HEK293 (cell line): ENCODE measurements around the gene LMO1.

Source experiments
- CTCF ChIA-PET: fragments of 350-600 bp; formaldehyde crosslinking; extraction: SDS; loops from one replicate; lab custom pipeline; 2021; ENCODE audit warnings: antibody characterized with exemption; lab: Yijun Ruan, JAX
- POLR2A ChIA-PET: fragments of 300-600 bp; formaldehyde crosslinking; extraction: SDS; loops from one replicate; lab custom pipeline; 2020; ENCODE audit warnings: antibody characterized with exemption, inconsistent platforms; lab: Yijun Ruan, JAX
- H3K27ac ChIP-seq: fragments of 200-500 bp; sonication (Bioruptor generic); 2 replicates; pipeline ENCODE4 v1.5.1; 2014; ENCODE audit warnings: low read depth, low read length, control low read depth, inconsistent platforms; ENCODE audit errors: extremely low read depth
- H3K36me3 ChIP-seq, 2 experiments: fragments of 200-500 bp in 1 of 2; sonication (Bioruptor generic) in 1 of 2; 1 replicate in 1 of 2; 2 replicates in 1 of 2; pipeline ENCODE4 v1.5.1; 2014 to 2017; ENCODE audit warnings: inconsistent platforms in 2 of 2, low read length in 2 of 2; ENCODE audit not compliant: control insufficient read depth in 2 of 2, insufficient read depth in 1 of 2
- H3K4me1 ChIP-seq: fragments of 200-500 bp; sonication (Bioruptor generic); 2 replicates; pipeline ENCODE4 v1.5.1; 2014; ENCODE audit warnings: mild to moderate bottlenecking, low read length, inconsistent platforms; ENCODE audit not compliant: control insufficient read depth, insufficient read depth
- H3K4me3 ChIP-seq: 2 replicates; pipeline ENCODE4 v1.5.1; 2011; ENCODE audit warnings: low read depth, mild to moderate bottlenecking, control low read depth, low read length, moderate library complexity
- H3K9me3 ChIP-seq: fragments of 200-500 bp; sonication (Bioruptor generic); 2 replicates; pipeline ENCODE4 v1.5.1; 2014; ENCODE audit warnings: low read depth, low read length, inconsistent platforms; ENCODE audit not compliant: control insufficient read depth, insufficient read depth
- BCL6B ChIP-seq: fragments of 450-650 bp; formaldehyde crosslinking; IDR thresholded peaks from 2 replicates; pipeline ENCODE4 v1.5.1; 2017; ENCODE audit warnings: missing biosample characterization, missing genetic modification characterization
- GLI4 ChIP-seq: fragments of 450-650 bp; formaldehyde crosslinking; IDR thresholded peaks from 2 replicates; pipeline ENCODE4 v1.5.1; 2016; ENCODE audit warnings: missing biosample characterization, missing genetic modification characterization
- MYNN ChIP-seq: fragments of 450-650 bp; formaldehyde crosslinking; IDR thresholded peaks from 2 replicates; pipeline ENCODE4 v1.5.1; 2016; ENCODE audit warnings: missing biosample characterization, missing genetic modification characterization, borderline replicate concordance
- SETDB1 ChIP-seq: IDR thresholded peaks from one replicate; pipeline ENCODE4 v1.6.1; 2017; ENCODE audit warnings: mild to moderate bottlenecking, low read length, moderate library complexity, mixed read lengths; ENCODE audit not compliant: insufficient read length
- WT1 ChIP-seq: fragments of 450-650 bp; formaldehyde crosslinking; IDR thresholded peaks from 2 replicates; pipeline ENCODE4 v1.5.1; 2016; ENCODE audit warnings: missing biosample characterization, missing genetic modification characterization
- ZNF157 ChIP-seq: fragments of 450-650 bp; formaldehyde crosslinking; IDR thresholded peaks from 2 replicates; pipeline ENCODE4 v1.5.1; 2016; ENCODE audit warnings: missing biosample characterization, missing genetic modification characterization
- ZNF221 ChIP-seq: fragments of 450-650 bp; formaldehyde crosslinking; IDR thresholded peaks from 2 replicates; pipeline ENCODE4 v1.5.1; 2017; ENCODE audit warnings: missing biosample characterization, missing genetic modification characterization, borderline replicate concordance
- ZNF302 ChIP-seq: fragments of 450-650 bp; formaldehyde crosslinking; IDR thresholded peaks from 2 replicates; pipeline ENCODE4 v1.5.1; 2016; ENCODE audit warnings: missing biosample characterization, missing genetic modification characterization, low read depth
- ZNF37A ChIP-seq: fragments of 450-650 bp; IDR thresholded peaks from 2 replicates; pipeline ENCODE4 v1.5.1; 2018; ENCODE audit warnings: missing biosample characterization, missing genetic modification characterization
- ZNF548 ChIP-seq: fragments of 450-650 bp; formaldehyde crosslinking; IDR thresholded peaks from 2 replicates; pipeline ENCODE4 v1.5.1; 2016; ENCODE audit warnings: missing biosample characterization, missing genetic modification characterization
- ZNF585B ChIP-seq: fragments of 450-650 bp; formaldehyde crosslinking; IDR thresholded peaks from 2 replicates; pipeline ENCODE4 v1.5.1; 2016; ENCODE audit warnings: missing biosample characterization, missing genetic modification characterization
- ZNF677 ChIP-seq: fragments of 450-650 bp; IDR thresholded peaks from 2 replicates; pipeline ENCODE4 v1.5.0; 2018; ENCODE audit warnings: missing biosample characterization, mild to moderate bottlenecking, missing genetic modification characterization, moderate library complexity
- ZNF776 ChIP-seq: fragments of 450-650 bp; formaldehyde crosslinking; IDR thresholded peaks from 2 replicates; pipeline ENCODE4 v1.5.0; 2017; ENCODE audit warnings: missing biosample characterization, missing genetic modification characterization, borderline replicate concordance
- ZNF830 ChIP-seq: fragments of 450-650 bp; IDR thresholded peaks from 2 replicates; pipeline ENCODE4 v1.5.0; 2018; ENCODE audit warnings: missing biosample characterization, missing genetic modification characterization, low read depth, mild to moderate bottlenecking, moderate library complexity
- ZNF843 ChIP-seq: fragments of 450-650 bp; formaldehyde crosslinking; IDR thresholded peaks from 2 replicates; pipeline ENCODE4 v1.5.1; 2016; ENCODE audit warnings: missing biosample characterization, missing genetic modification characterization
- ZSCAN16 ChIP-seq: fragments of 450-650 bp; formaldehyde crosslinking; IDR thresholded peaks from 2 replicates; pipeline ENCODE4 v1.5.1; 2016; ENCODE audit warnings: missing biosample characterization, missing genetic modification characterization
- ZSCAN30 ChIP-seq: fragments of 450-650 bp; IDR thresholded peaks from 2 replicates; pipeline ENCODE4 v1.5.1; 2018; ENCODE audit warnings: missing biosample characterization, mild to moderate bottlenecking, missing genetic modification characterization, moderate library complexity
- TF ChIP-seq, protein P1 (sequence below): fragments of 450-650 bp; formaldehyde crosslinking; IDR thresholded peaks from 2 replicates; pipeline ENCODE4 v1.5.1; 2016; ENCODE audit warnings: missing biosample characterization, missing genetic modification characterization, borderline replicate concordance
- TF ChIP-seq, protein P2 (sequence below): fragments of 450-650 bp; IDR thresholded peaks from 2 replicates; pipeline ENCODE4 v1.5.1; 2018; ENCODE audit warnings: missing biosample characterization, missing genetic modification characterization

LMO1 gene

GRCh38 chr11:8286886-8287285 lies 23.2 kb upstream of the LMO1 start (continued):
- TF ChIP-seq, protein P1, sequence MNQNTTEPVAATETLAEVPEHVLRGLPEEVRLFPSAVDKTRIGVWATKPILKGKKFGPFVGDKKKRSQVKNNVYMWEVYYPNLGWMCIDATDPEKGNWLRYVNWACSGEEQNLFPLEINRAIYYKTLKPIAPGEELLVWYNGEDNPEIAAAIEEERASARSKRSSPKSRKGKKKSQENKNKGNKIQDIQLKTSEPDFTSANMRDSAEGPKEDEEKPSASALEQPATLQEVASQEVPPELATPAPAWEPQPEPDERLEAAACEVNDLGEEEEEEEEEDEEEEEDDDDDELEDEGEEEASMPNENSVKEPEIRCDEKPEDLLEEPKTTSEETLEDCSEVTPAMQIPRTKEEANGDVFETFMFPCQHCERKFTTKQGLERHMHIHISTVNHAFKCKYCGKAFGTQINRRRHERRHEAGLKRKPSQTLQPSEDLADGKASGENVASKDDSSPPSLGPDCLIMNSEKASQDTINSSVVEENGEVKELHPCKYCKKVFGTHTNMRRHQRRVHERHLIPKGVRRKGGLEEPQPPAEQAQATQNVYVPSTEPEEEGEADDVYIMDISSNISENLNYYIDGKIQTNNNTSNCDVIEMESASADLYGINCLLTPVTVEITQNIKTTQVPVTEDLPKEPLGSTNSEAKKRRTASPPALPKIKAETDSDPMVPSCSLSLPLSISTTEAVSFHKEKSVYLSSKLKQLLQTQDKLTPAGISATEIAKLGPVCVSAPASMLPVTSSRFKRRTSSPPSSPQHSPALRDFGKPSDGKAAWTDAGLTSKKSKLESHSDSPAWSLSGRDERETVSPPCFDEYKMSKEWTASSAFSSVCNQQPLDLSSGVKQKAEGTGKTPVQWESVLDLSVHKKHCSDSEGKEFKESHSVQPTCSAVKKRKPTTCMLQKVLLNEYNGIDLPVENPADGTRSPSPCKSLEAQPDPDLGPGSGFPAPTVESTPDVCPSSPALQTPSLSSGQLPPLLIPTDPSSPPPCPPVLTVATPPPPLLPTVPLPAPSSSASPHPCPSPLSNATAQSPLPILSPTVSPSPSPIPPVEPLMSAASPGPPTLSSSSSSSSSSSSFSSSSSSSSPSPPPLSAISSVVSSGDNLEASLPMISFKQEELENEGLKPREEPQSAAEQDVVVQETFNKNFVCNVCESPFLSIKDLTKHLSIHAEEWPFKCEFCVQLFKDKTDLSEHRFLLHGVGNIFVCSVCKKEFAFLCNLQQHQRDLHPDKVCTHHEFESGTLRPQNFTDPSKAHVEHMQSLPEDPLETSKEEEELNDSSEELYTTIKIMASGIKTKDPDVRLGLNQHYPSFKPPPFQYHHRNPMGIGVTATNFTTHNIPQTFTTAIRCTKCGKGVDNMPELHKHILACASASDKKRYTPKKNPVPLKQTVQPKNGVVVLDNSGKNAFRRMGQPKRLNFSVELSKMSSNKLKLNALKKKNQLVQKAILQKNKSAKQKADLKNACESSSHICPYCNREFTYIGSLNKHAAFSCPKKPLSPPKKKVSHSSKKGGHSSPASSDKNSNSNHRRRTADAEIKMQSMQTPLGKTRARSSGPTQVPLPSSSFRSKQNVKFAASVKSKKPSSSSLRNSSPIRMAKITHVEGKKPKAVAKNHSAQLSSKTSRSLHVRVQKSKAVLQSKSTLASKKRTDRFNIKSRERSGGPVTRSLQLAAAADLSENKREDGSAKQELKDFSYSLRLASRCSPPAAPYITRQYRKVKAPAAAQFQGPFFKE (tag by site-specific recombination), result no peak

DNA sequence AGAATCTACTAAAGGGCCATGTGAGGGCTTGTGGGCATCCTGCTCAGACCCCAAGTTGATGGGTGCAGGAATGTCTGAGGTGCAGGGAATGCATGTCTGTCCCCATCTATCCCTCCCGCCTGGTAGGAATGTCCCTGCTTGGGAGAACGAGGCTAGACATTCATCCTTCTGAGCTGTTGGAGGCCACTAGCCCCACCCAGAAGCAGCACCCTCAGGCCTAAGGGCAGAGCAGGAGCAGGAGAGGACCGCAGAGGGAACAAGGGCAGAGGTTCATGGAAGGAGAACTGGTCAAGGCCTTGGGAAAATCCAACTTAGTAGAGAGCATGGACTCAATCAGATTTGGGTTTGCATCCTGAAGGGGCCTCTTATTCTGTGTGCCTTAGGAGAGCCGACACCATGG lies 22.1 kb upstream of the LMO1 start:
- Histone ChIP-seq H3K4me1 (no peaks in the 10 kb centered on the region), H3K36me3 (no peaks in the 10 kb centered on the region), H3K27ac (no peak overlapping the region), H3K4me3 (no peak overlapping the region), H3K9me3 (no peaks in the 10 kb centered on the region)
- ChIA-PET CTCF (no interaction called here), POLR2A (no interaction called here)
- TF ChIP-seq MYNN (tag by site-specific recombination) (no peak), GLI4 (tag by site-specific recombination) (no peak), ZNF776 (no peak), BCL6B (tag by site-specific recombination) (no peak), ZNF677 (tag by site-specific recombination) (no peak), SETDB1 (no peak), ZSCAN16 (tag by site-specific recombination) (no peak), ZNF221 (tag by site-specific recombination) (no peak), ZNF830 (no peak), WT1 (no peak), ZNF585B (no peak), ZNF302 (tag by site-specific recombination) (no peak), ZNF157 (no peak), ZNF37A (tag by site-specific recombination) (no peak), ZNF548 (no peak), ZSCAN30 (no peak), ZNF843 (tag by site-specific recombination) (no peak)
- TF ChIP-seq, protein P2, sequence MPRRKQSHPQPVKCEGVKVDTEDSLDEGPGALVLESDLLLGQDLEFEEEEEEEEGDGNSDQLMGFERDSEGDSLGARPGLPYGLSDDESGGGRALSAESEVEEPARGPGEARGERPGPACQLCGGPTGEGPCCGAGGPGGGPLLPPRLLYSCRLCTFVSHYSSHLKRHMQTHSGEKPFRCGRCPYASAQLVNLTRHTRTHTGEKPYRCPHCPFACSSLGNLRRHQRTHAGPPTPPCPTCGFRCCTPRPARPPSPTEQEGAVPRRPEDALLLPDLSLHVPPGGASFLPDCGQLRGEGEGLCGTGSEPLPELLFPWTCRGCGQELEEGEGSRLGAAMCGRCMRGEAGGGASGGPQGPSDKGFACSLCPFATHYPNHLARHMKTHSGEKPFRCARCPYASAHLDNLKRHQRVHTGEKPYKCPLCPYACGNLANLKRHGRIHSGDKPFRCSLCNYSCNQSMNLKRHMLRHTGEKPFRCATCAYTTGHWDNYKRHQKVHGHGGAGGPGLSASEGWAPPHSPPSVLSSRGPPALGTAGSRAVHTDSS (tag by site-specific recombination), result no peak
